ENCODE measurements around the gene GRHL1. TPM values are rescaled to one million over a fixed set of nuclear protein-coding genes. Genes with fewer than 3 reads are reported as not detected.

Gene GRHL1
- polyA plus RNA-seq, 1 of the 3 experiments (the other 2 are of a cell fraction), result 1.0 TPM

DNA sequence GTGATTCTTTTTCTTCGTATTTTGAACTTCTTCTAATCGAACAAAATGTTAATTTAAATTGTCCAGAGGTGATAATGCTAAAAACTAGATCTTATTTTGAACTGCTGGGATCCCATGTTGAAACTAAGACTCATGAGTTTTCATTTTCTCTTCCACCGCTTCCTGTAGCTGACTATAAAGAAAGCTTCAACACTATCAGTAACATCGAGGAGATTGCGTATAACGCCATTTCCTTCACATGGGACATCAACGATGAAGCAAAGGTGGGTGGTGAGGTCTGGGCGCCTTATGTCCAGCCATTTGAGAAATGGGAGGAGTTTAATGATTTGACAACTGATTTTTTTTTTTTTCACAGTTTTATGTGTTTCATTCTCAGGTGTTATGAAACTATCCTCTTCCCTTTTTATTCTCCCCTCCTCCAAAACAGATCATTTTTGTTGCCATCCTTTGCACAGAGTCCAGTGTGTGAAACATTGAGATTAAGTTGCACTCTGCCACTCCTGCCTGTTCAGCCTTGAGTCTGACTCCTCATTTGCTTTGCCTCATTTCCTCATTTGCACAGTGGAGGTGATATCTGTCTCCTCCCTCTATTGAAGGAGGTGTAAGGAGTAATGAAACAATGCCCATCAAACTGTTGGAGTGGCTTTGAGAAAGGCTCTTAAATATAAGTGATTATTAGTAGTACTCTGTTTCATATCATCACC lies 13.8 kb downstream of the GRHL1 start:
- no peaks in the 10 kb centered on the region for H4K20me1 ChIP-seq (ENCODE audit: insufficient read depth)
- H3K9me3 ChIP-seq, result no peaks in the 10 kb centered on the region
- H3K9ac ChIP-seq, result no peak overlapping the region
- no peak overlapping the region for H3K4me2 ChIP-seq
- H3K4me1 ChIP-seq (ENCODE audit: control insufficient read depth in 1 of 2, insufficient read depth in 2 of 2, low read depth in 1 of 2, low read length in 1 of 2), result peaks cover 0 to 21% of the 10 kb centered on the region in 2 experiments; a peak in 2 of 4 replicates
- H3K27ac ChIP-seq (ENCODE audit: low read depth in 2 of 2, low read length in 1 of 2), result no peak overlapping the region
- H3K36me3 ChIP-seq (replicated peaks in 1 of 2; ENCODE audit: control insufficient read depth in 1 of 2, insufficient read depth in 2 of 2, low read length in 1 of 2), result peaks cover 0 to 15% of the 10 kb centered on the region in 2 experiments
- H3K27me3 ChIP-seq (ENCODE audit: insufficient read depth), result no peaks in the 10 kb centered on the region
- no peaks in the 10 kb centered on the region for H3K9me2 ChIP-seq
- 92% methylated on average over 8 of the region's 8 CpGs for WGBS (ENCODE audit: low lambda C conversion rate)
- no peaks in the 10 kb centered on the region for H3F3A ChIP-seq (replicated peaks; ENCODE audit: insufficient read depth)
- TF ChIP-seq GATA2 (CRISPR knock-in tag; IDR thresholded peaks at IDR 0.05) (no peak), MAX (IDR thresholded peaks at IDR 0.05; ENCODE audit: low read depth) (no peak), RCOR1 (IDR thresholded peaks at IDR 0.05; ENCODE audit: low read length) (no peak), MXI1 (IDR thresholded peaks at IDR 0.05; ENCODE audit: low read depth, low read length) (no peak), EP300 (IDR thresholded peaks at IDR 0.05; ENCODE audit: borderline replicate concordance in 1 of 2, low read depth in 1 of 2, low read length in 1 of 2) (no peak), FOXJ3 (CRISPR knock-in tag; IDR thresholded peaks at IDR 0.05) (no peak), FOSL2 (IDR thresholded peaks at IDR 0.05; ENCODE audit: borderline replicate concordance, low read depth) (no peak), POLR2AphosphoS5 (IDR thresholded peaks at IDR 0.05; ENCODE audit: low read depth, low read length) (no peak), SMC3 (IDR thresholded peaks at IDR 0.05; ENCODE audit: low read depth, low read length) (no peak), ELF1 (IDR thresholded peaks at IDR 0.05) (no peak), PBX3 (IDR thresholded peaks at IDR 0.05) (no peak)
- TF ChIP-seq, protein P1, sequence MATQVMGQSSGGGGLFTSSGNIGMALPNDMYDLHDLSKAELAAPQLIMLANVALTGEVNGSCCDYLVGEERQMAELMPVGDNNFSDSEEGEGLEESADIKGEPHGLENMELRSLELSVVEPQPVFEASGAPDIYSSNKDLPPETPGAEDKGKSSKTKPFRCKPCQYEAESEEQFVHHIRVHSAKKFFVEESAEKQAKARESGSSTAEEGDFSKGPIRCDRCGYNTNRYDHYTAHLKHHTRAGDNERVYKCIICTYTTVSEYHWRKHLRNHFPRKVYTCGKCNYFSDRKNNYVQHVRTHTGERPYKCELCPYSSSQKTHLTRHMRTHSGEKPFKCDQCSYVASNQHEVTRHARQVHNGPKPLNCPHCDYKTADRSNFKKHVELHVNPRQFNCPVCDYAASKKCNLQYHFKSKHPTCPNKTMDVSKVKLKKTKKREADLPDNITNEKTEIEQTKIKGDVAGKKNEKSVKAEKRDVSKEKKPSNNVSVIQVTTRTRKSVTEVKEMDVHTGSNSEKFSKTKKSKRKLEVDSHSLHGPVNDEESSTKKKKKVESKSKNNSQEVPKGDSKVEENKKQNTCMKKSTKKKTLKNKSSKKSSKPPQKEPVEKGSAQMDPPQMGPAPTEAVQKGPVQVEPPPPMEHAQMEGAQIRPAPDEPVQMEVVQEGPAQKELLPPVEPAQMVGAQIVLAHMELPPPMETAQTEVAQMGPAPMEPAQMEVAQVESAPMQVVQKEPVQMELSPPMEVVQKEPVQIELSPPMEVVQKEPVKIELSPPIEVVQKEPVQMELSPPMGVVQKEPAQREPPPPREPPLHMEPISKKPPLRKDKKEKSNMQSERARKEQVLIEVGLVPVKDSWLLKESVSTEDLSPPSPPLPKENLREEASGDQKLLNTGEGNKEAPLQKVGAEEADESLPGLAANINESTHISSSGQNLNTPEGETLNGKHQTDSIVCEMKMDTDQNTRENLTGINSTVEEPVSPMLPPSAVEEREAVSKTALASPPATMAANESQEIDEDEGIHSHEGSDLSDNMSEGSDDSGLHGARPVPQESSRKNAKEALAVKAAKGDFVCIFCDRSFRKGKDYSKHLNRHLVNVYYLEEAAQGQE (IDR thresholded peaks at IDR 0.05; ENCODE audit: low read depth, low read length), result no peak
- TF ChIP-seq, protein P2, sequence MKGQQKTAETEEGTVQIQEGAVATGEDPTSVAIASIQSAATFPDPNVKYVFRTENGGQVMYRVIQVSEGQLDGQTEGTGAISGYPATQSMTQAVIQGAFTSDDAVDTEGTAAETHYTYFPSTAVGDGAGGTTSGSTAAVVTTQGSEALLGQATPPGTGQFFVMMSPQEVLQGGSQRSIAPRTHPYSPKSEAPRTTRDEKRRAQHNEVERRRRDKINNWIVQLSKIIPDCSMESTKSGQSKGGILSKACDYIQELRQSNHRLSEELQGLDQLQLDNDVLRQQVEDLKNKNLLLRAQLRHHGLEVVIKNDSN (IDR thresholded peaks at IDR 0.05; ENCODE audit: borderline replicate concordance, low read depth), result no peak
- H2AFZ ChIP-seq (ENCODE audit: low read depth), result no peak overlapping the region
- POLR2A ChIA-PET, result no interaction called here
- H3K4me3 ChIP-seq (ENCODE audit: low read depth in 2 of 2, low read length in 1 of 2), result no peak overlapping the region
- no peaks in the 10 kb centered on the region for H3K79me2 ChIP-seq (ENCODE audit: insufficient read depth)
- CTCF ChIA-PET, result interaction anchor here (2.0 to 7.7 kb wide), 3 partner anchors 18 to 152 kb away, joined by 10 to 107 read pairs (median 65); no protein-coding TSS in a partner anchor
- no peak for DNase-seq

Data from SK-N-SH (cell line).